ENCODE data around the gene VCAN. TPM values are rescaled to one million over a fixed set of nuclear protein-coding genes. Genes with fewer than 3 reads are reported as not detected.

The VCAN gene
- total RNA-seq, 1 donor from 2014 or later, result 33.7 TPM

DNA sequence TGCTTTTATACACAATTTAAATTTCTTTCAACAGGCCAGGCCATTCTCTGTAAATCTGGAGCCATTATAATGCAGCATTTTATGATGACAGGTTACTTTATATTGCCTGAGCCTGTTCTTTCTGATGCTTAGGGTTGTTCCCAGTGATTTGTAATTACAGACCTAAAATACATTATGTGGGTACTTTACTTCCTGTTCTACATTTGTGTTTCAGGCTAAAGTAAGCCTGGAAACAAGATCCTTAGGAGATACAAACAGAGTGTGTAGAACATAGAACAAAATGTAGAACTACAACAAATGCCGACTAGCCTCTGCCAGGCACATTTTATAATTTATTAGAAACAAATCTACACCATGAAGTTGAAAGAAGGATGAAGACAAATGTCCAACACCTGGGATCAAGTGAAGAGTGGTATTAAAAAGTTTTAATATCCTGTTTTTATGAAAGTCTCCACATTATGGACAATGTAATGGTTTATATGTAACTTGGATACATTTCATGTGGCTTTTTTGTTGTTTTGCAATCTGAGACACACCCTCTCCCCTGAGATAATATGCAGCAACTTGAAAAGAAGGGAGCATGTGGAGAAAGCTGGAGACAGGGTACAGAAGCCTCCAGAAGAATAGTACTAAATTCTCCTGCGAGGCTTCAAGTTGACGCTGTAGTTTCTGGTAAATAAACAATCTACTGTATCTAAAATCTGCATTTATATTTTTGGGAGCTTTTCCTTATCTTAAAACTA lies 46.9 kb downstream of the VCAN start:
- no peaks in the 10 kb centered on the region for H3K36me3 ChIP-seq (ENCODE audit: control insufficient read depth, insufficient read depth, low read length)

DNA sequence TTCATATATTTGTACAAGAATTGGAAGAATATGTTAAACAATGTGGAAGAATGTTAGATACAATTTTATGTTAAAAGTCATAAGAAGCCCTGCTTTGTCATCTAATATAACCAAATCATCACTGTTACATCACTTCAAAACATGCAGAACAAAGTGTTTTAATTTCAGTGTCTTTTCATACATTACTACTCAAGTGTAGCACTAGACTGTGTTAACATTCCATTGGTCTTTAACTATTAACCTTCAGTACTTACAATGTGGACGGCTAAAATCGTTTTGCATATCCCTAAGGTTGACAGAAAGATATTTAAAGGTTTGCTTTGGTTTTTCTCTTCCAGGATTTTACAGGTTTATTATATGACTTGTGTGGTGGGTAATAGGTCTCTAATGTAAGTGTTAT lies 50.9 kb downstream of the VCAN start:
- FAIRE-seq (no peak), DNase-seq (ENCODE audit: low read depth) (no peak)
- no peaks in the 10 kb centered on the region for H3K36me3 ChIP-seq (ENCODE audit: control insufficient read depth, insufficient read depth, low read length)
- no peak overlapping the region for H3K4me3 ChIP-seq (ENCODE audit: low read depth, low read length)
- TF ChIP-seq, protein P1, sequence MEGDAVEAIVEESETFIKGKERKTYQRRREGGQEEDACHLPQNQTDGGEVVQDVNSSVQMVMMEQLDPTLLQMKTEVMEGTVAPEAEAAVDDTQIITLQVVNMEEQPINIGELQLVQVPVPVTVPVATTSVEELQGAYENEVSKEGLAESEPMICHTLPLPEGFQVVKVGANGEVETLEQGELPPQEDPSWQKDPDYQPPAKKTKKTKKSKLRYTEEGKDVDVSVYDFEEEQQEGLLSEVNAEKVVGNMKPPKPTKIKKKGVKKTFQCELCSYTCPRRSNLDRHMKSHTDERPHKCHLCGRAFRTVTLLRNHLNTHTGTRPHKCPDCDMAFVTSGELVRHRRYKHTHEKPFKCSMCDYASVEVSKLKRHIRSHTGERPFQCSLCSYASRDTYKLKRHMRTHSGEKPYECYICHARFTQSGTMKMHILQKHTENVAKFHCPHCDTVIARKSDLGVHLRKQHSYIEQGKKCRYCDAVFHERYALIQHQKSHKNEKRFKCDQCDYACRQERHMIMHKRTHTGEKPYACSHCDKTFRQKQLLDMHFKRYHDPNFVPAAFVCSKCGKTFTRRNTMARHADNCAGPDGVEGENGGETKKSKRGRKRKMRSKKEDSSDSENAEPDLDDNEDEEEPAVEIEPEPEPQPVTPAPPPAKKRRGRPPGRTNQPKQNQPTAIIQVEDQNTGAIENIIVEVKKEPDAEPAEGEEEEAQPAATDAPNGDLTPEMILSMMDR (IDR thresholded peaks at IDR 0.05; ENCODE audit: insufficient read depth, low read length, severe bottlenecking), result no peak
- no peaks in the 10 kb centered on the region for H3K27me3 ChIP-seq (ENCODE audit: control insufficient read depth, insufficient read depth, low read length)

More for the DNA sequence above, 46.9 kb downstream of the VCAN start:
- TF ChIP-seq, protein P1 (IDR thresholded peaks at IDR 0.05; ENCODE audit: insufficient read depth, low read length, severe bottlenecking), result no peak
- no peak for FAIRE-seq
- H3K27me3 ChIP-seq (ENCODE audit: control insufficient read depth, insufficient read depth, low read length), result no peaks in the 10 kb centered on the region
- no peak for DNase-seq (ENCODE audit: low read depth)
- no peak overlapping the region for H3K4me3 ChIP-seq (ENCODE audit: low read depth, low read length)

DNA sequence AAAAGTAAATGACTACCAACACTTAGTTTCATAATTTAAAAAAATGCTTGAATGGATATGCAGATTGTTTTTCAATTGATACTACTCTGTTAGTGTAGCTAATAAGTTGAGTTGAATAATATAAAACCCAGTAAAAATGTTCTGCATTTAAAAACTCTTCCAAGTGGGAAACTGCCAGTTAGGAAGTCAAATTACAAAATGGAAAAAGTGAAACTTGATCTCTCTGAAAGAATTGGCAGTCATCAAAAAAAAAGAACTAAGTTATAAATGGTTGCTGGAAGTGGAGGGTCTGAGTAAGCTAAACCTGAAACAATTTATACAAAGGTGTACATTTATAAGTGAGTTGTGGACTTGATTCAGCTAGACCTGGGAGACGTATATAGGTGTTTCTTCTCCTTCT lies 52.4 kb downstream of the VCAN start:
- Histone ChIP-seq H3K36me3 (ENCODE audit: control insufficient read depth, insufficient read depth, low read length) (no peaks in the 10 kb centered on the region), H3K4me3 (ENCODE audit: low read depth, low read length) (no peak overlapping the region), H3K27me3 (ENCODE audit: control insufficient read depth, insufficient read depth, low read length) (no peaks in the 10 kb centered on the region)
- no peak for DNase-seq (ENCODE audit: low read depth)
- TF ChIP-seq, protein P1 (IDR thresholded peaks at IDR 0.05; ENCODE audit: insufficient read depth, low read length, severe bottlenecking), result no peak
- no peak for FAIRE-seq

DNA sequence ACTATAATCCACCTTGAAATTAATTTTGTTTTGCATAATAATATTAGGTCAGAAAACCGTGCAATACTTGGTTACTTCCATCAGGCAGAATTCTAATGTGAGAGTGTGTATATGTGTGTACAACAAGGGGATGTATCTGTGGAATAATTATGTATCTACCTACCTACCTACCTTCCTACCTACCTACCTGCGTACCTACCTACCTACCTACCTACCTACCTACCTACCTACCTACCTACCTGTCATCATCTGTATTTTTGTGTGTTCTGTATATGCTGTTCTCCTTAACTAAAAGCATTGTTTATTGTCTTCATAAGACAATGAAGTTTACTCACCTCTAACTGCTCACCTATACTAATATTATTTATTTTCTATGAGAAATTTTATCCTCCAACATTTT lies 52.8 kb downstream of the VCAN start:
- TF ChIP-seq, protein P1 (IDR thresholded peaks at IDR 0.05; ENCODE audit: insufficient read depth, low read length, severe bottlenecking), result no peak
- no peaks in the 10 kb centered on the region for H3K27me3 ChIP-seq (ENCODE audit: control insufficient read depth, insufficient read depth, low read length)
- no peak for FAIRE-seq
- no peak for DNase-seq (ENCODE audit: low read depth)
- H3K36me3 ChIP-seq (ENCODE audit: control insufficient read depth, insufficient read depth, low read length), result no peaks in the 10 kb centered on the region
- no peak overlapping the region for H3K4me3 ChIP-seq (ENCODE audit: low read depth, low read length)

DNA sequence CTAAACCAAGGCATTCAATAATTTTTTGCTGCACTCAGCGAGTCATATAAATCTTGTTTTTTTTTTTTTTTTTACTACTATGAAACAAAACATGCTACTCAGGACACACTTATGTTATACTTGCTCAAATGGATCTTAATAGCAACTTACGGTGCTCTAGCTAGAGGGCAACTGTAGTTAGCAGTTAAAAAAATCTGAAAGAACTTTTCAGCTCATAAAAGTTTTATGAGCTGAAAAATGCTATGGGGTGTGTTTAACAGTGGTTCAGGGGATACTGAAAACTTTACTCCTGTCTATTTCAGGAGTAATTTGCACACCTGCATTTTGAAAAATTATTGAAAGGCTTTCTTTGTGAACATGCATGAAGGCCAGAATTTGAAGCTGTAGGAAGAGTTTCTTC lies 53.4 kb downstream of the VCAN start:
- DNase-seq (ENCODE audit: low read depth), result no peak
- Histone ChIP-seq H3K27me3 (ENCODE audit: control insufficient read depth, insufficient read depth, low read length) (no peaks in the 10 kb centered on the region), H3K36me3 (ENCODE audit: control insufficient read depth, insufficient read depth, low read length) (no peaks in the 10 kb centered on the region), H3K4me3 (ENCODE audit: low read depth, low read length) (no peak overlapping the region)
- no peak for FAIRE-seq
- TF ChIP-seq, protein P1 (IDR thresholded peaks at IDR 0.05; ENCODE audit: insufficient read depth, low read length, severe bottlenecking), result no peak

DNA sequence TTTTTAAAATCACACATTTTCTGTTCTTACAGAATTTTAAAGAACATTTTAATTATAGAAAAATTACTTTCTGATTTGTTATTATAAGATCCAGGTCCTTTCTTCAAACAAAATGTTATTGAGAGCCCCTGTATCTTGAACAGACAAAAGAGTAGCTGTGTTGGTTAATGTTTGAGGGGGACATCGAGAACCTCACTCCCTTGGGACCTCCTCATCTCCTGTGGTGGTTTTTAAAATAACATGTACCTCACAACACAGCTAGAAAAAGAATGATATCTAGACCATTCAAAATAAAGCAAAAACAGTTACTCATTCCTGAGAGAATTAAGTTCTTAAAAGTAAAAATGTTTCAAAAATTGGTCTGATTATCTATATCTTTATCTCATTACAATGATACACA lies 54.7 kb downstream of the VCAN start:
- Histone ChIP-seq H3K4me3 (ENCODE audit: low read depth, low read length) (no peak overlapping the region), H3K27me3 (ENCODE audit: control insufficient read depth, insufficient read depth, low read length) (no peaks in the 10 kb centered on the region)
- FAIRE-seq, result no peak

More for the DNA sequence above, 54.7 kb downstream of the VCAN start:
- H3K36me3 ChIP-seq (ENCODE audit: control insufficient read depth, insufficient read depth, low read length), result no peaks in the 10 kb centered on the region
- no peak for DNase-seq (ENCODE audit: low read depth)
- TF ChIP-seq, protein P1 (IDR thresholded peaks at IDR 0.05; ENCODE audit: insufficient read depth, low read length, severe bottlenecking), result no peak
